ENCODE data around the gene INSR.
"Not testable (repeated sequence)": the region's sequence is repeated elsewhere in the genome, so short reads cannot be mapped to it uniquely, and the experiment has no call there.

The INSR gene

DNA sequence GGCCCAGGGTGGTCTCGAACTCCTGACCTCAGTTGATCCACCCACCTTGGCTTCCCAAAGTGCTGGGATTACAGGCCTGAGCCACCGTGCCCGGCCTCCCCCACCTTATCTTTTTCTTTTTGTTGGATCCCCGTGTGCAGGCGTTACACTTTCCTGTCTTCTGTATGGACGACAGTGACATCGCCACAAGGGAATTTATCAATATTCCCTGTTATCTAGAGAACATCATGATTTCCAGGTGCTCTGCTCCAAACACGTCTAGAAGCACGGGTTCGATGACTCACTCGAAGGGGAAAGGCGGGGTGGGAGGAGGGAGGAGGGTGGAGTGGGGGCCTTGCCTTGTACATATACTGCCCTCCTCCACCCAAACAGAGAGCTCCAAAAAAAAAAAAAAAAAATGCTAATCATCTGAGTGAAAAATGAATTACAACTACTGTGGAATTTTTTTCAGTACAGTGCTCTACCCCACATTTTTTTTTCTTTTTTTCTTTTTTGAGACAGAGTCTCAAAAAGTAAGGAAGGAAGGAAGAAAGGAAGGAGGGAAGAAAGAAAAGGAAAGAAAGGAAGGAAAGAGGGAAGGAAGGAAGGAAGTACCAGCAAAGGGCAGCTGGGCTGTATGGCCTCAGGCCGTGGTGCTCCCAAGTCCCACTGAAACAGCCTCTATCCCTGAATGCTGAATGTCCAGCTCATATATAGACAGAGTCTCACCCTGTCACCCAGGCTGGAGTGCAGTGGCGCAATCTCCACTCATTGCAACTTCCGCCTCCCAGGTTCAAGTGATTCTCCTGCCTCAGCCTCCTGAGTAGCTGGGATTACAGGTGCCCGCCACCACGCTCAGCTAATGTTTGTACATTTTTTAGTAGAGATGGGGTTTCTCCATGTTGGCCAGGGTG, 36.8 kb downstream of the INSR start:
- DNase-seq, result no peak

DNA sequence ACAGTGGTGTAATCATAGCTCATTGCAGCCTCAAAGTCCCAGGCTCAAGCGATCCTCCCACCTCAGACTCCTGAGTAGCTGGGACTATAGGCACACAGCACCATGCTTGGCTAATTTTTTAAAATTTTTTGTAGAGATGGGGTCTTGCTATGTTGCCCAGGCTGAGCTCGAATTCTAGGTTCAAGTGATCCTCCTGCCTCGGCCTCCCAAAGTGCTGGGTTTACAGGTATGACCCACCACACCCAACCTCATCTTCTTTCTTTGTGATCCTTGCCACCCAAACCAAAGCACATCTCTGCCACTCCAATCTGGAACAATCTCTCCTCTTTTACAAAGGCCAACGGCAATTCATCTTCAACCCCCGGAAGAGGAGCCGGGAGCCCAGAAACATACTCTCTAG, 38.6 kb downstream of the INSR start:
- no peak for DNase-seq

DNA sequence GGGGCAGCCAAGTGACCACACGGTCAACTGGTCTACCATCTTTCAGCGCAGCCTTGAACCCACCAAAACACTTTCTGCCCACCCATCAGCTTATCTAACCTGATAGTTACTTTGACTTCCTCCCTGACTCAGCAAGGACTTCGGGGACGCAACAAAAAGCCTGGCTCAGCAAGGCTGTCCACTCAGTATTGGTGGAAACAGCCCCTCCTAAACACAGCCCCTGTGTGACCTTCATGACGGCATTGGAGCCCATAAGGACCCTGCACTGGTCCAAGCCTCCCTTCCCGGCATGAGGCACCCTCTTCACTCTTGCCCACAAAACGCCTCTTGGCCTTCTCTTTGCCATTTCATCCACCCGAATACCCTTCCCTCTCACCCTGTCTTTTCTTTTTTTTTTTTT, 39.1 kb downstream of the INSR start:
- no peak for DNase-seq

DNA sequence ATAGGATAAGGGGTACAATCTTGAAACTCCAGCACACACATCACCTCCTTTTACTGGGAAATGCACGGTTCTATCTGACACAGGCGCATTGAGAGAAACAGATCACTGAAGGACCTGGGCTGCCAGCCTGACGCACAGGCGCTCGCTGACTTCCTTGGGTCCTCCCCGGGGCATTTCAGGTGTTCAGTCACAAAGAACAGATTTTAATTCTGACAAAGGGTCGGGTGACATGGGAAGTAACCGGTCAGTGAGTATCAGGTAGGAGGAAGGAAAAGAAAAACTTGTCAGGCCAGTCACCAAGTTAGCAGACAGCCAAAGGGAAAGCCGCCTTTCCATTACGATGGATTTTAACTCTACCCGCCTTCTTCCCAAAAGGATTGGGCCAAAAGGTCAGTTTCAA, 39.6 kb downstream of the INSR start:
- DNase-seq, result no peak

DNA sequence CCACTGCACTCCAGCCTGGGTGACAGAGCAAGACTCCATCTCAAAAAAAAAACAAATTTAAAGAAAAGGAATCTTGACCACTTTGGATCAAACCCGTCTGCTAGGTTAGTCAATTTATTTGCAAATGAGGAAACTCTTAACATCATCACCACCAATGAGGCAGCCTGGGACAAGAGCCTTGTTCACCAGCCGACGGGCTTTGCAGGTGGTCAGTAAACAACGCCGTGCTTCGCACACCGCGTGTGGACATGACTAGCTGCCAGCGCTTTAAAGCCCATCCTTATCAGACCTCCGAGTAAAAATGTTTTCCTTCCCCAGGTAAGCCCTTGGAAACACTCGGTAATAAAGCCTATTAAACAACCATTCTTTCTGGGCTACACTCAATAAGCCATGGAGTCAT, 41.9 kb downstream of the INSR start:
- no peak for DNase-seq

DNA sequence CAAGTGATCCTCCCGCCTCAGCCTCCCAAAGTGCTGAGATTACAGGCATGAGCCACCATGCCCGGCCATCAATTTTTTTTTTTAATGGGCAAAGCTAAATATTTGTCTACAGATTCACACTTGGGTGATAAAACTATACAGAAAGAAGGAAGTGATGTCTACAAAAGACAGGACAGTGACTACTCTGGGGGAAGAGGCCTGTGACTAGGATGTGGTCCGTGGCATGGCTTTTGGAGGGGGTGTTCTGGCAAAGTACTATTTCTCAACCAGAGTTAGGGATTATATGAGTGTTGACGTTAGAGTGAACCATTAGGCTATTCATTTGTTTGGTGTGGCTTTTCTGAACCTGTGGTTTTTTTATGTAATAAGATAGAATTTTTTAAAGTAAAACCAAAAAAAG, 42.7 kb downstream of the INSR start:
- no peak for DNase-seq

DNA sequence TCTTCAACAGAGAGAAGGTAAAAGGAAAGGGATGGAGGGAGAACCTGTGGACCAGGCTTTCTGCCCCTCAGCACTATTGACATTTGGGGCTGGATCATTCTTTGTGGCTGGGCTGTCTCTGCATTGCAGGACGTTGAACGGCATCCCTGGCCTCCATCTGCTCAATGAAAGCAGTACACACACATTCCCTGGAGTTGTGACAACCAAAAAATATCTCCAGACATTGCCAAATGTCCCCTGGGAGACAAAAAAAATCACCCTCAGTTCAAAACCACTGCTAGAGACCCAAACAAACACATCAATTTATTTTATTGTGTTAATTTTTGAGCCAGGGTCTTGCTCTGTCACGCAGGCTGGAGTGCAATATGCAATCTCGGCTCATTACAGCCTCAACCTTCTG, 43.3 kb downstream of the INSR start:
- no peak for DNase-seq

DNA sequence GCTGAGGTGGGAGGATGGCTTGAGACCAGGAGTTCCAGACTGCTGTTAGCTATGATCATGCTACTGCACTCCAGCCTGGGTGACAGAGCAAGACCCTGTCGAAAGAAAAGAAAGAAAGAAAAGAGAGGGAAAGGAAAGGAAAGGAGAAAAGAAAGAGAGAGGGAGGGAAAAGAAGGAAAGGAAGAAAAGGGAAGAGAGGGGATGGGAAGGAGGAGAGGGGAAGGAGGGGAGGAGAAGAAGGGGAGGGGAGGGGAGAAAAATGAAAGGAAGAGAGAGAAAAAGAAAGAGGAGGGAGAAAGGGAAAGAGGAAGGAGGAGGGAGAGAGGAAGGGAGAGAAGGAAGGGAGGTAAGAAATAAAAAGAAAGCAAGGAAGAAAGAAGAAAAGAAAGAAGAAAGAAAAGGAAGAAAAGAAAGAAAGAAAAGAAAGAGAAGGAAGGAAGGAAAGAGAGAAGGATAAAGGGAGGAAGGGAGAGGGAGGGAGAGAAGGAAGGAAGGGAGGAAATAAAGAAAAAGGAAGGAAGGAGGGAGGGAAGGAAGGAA, 44.1 kb downstream of the INSR start:
- no peak for DNase-seq

DNA sequence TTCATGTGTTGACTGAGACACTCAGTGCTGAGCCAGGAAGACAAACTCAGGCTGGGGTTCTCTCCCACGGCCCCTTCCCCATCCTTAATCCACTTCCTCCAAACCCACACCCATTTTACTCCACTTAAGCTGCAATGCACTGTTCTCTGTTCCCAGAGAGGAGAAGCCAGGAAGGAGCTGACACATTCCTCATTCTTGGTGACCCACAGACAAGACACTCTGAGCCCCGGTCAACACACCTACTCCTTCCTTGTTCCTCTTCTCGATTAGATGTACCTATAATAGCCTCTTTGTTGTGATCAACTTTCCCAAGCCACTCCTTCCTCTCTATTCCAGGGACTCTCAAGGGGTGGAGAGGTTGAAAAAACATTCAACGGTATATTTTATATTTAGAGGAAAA, 47.1 kb downstream of the INSR start:
- no peak for DNase-seq

DNA sequence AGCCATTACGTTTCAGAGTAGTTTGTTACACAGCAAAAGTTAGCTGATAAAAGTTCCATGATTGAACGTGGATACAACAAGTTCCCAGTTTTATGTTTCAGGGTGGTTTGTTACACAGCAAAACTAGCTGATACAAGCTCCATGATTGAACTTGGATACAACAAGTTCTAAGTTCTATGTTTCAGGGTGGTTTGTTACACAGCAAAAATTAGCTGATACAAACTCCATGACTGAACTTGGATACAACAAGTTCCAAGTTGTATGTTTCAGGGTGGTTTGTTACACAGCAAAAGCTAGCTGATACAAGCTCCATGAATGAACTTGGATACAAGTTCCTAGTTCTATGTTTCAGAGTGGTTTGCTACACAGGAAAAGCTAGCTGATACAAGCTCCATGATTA, 47.6 kb downstream of the INSR start:
- no peak for DNase-seq

DNA sequence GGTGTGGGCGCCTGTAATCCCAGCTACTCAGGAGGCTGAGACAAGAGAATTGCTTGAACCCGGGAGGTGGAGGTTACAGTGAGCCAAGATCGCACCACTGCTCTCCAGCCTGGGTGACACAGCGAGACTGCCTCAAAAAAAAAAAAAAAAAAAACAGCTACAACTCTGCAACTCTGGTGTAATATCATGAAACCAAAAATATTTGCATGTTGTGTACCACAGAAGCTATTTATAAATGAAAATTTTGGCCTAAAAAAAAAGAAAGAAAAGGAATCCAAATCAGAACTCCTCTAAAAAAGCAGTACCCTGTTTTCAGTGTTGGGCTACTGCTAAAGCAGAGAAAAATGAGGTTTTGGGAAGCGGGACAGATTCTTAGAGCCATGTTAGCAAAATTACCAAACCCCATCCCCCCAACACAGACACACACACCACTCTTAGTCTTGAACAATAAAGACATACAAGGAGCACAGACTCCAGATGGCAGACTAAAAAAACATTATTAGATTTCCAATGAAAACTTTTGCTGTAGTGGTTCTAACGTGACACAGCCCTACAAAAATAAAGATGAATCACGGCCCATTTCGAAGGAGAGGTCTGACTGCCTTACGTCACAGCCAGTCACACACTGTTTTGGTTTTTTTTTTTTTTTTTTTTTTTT, 51.5 kb downstream of the INSR start:
- DNase-seq, result no peak

DNA sequence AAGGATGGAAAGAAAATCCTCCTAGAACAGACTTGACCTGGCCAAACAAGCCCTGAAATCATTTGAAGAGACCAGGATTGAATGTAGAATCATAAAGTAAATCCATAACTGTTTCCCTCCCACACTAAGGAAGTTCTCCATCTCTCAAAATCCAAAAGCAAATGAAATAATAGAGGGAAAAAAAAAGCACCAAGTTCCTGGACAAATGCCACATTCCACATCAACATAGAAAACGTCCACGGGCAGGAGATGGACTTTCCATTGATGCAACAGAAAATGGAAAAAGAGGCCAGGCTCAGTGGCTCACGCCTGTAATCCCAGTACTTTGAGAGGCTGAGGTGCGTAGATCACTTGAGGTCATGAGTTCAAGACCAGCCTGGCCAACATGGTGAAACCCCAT, 56.2 kb downstream of the INSR start:
- no peak for DNase-seq

DNA sequence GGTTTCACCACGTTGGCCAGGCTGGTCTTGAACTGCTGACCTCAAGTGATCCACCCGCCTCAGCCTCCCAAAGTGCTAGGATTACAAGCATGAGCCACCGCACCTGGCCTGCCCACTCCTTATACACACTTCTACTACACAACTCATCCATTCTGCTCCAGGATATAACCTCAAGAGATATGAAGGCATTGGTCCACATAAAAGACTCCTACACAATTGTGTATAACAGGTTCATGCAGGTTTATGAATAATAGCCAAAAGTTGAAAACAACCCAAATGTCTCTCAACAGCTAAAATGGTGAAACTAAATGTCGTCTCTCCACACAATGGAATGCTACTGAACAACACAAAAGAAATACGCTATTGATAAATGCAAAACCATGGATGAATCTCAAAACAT, 58.1 kb downstream of the INSR start:
- no peak for DNase-seq

DNA sequence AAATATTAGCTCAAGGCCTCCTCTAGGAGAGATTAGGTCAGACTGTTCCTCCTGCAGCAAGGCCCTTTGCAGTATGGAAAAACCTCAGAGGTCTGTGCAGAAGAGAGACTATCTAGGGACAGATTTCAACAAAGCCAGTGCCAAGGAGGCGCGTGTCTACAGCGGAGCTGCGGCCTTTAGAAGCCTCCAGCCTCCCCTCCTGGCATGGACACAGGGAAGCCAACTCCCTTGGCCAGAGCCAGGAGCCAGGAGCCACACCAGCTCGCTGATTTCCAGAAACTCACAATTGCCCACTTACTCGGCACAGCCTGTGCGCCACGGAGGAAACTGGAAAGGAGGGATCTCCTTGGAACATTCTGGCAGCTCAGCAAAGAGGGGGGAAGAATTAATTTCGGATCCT, 63.4 kb downstream of the INSR start:
- DNase-seq, result no peak

DNA sequence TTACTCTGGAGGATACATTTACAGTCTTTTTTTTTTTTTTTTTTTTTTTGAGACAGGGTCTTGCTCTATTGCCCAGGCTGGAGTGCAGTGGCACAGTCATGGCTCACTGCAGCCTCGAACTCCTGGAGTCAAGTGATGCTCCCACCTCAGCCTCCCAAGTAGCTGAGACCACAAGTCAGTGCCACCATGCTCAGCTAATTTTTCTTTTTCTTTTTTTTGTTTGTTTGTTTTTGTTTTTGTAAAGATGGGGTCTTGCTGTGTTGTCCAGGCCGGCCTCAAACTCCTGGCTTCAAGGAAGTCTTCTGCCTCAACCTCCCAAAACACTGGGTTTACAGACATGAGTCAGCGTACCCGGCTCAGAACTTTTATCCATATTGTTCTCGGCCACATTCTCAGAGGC, 64.5 kb downstream of the INSR start:
- DNase-seq, result no peak

DNA sequence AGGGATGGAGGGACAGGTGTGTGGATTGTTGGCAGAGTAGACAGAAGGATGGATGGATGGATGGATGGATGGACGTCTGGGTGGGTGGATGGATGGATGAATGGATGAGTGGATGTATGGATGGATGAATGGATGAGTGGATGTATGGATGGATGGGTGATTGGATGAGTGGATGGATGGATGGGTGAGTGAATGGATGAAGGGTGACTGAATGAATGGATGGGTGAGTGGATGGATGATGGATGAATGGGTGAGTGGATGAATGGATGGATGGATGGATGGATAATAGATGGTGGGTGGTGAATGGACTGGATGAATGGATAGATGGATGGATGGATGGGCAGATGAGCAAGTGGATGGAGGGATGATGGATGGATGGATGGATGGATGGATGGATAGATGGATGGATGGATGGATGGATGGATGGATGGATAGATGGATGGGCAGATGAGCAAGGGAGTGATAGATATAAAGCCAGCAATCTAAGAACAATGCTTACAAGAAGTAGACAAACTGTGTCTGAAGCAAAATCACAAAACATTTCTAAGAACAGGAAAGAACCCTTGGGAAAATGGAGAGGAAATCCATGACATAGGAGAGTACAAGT, 65.2 kb downstream of the INSR start:
- no peak for DNase-seq

DNA sequence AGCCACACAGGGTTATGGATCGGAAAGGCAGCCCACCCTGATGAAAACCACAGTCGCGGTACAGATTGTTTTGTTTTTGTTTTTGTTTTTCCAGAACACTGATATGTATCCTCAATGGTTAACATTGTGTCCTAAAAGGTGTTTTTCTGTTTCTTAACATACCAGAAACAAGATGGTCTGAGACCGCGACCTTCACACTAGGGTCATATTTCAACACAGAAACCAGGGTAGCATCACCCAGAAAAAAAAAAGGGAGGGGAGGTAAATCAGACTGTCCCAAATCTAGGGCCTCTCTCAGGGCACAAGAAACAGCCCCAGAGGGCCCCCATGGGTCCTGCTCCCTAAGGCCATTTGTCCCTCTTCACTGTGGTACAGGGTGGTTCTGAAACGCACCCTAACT, 66.5 kb downstream of the INSR start:
- no peak for DNase-seq

DNA sequence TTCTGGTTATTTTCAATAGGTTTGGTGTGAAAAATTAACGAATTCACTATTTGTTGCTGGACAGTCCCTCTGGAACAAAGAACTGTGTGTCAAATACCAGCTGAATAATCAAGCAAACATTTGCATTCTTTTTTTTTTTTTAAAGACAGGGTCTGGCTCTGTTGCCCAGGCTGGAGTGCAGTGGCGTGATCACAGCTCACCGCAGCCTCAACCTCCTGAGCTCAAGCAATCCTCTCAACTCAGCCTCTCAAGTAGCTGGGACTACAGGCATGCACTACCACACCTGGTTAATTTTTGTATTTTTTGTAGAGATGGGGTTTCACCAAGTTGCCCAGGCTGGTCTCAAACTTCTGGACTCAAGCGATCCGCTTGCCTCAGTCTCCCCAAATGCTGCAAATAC, 67.1 kb downstream of the INSR start:
- not testable (repeated sequence) for DNase-seq

DNA sequence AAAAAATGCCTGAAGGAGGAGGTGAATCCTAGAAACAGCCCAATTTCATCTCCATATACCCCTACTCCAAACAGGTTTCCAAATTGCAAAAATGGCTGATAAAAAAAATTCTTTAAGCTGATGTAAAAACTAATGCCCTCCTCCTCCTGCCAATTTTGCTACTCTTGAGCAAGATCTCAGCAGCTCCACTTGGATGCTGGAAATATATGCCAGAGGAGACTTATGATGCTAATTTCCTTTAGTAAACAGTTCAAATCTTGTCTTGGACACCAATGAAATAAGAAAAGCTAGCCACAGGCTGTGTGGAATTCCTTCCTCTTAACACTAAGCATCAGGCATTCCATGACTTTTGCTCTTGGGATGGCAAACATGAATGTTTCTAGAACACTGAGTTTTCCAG, 67.5 kb downstream of the INSR start:
- DNase-seq, result no peak

DNA sequence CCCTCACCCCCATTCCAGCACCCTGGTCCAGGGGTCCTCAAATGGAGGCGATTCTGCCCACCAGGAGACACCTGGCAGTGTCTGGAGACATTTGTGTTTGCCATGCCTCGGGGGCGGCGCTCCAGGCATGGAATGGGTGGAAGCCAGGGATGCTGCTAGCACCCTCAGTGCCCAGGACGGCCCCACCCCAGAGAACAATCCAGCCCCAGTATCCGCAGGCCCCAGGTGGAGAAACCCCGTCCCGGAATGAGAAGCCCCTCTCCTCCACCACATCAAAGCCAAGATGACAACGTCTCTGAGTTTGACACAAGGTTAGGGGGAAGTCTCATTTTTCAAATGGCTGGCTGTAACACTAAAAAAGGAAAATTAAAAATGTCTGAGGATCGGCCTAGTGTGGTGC, 68.5 kb downstream of the INSR start:
- DNase-seq, result no peak

DNA sequence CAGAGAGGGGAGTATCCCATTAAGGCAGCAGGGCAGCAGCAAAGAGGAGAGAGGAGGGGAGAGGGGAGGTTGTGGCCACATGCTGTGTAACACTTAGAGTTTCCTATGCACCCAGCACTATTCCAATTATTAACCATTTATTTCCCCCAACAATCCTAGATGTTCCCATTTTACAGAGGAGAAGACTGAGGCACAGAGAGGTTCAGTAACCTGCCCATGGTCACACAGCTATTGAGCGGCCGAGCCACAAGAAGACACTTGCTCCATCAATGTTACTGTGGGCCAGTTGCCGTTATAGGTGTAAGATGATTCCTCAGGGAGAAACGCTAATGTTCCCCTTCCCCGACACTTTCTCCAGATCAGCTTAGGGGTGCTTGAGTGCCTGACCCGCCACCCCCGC, 69.2 kb downstream of the INSR start:
- DNase-seq, result no peak

DNA sequence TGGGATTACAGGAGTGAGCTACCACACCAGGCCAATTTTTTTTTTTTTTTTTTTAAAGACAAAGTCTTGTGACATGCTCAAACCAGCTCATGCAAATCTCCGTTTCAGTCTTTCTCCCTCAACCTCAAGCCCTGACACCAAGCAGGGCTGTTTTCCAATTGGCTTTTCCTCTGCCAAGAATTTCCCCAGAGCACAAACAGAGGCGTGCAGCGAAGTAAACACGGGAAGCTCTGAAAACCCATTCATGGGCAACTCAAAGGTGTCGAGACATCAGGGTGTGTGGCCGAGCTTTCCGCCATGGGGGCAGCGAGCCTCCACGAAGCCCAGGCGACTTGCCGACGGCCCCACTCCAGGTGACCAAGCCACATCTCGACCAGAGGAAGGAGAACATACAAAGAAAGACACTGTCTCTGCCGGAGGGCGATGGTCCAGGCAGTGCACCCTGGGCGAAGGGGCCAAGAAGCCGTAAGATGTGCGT, 70.0 kb downstream of the INSR start:
- DNase-seq, result no peak

DNA sequence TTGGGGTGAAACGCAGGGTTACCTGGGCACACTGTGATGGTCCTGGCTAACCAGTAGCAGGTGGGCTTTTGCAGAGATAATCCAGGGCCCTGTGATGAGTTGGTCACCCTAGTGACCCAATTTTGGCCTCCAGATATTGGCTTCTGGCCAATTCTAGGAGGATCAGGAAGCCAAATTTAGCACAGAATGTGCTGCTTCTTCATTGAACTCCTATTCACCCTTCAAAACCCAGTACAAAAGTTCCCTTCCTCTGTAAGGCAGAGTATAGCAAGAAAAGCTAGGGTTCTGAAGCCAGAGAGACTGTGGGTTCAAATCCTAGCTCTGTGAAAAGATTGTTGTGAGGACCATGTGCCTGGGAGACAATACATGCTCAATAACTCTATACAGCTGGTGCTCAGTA, 70.8 kb downstream of the INSR start:
- no peak for DNase-seq

DNA sequence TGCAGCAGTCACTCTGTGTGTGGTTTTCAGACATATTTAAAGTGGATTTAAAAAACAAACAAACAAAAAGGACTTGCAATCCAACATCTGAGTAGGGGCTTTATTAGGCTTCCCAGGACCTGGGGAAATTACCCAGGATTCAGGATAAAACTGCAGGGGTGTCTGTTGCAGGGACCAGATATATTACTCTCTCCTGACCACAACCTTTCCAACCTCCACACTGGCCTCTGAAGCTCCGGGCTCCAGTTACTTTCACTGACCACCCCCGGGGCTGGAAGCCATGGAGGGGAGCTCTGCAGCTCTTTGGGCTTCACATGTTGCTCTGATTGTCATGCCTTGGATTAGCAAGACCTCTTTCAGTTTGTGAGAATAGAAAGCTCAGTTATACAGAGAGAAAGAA, 75.2 kb downstream of the INSR start:
- no peak for DNase-seq

Data from NCI-H1417 (cell line).